Activated naive CD4-positive, alpha-beta T cell treated with anti-CD3 and anti-CD28 coated beads for 36 hours (primary cell): ENCODE data around the gene TOPAZ1. TPM values are rescaled to one million over a fixed set of nuclear protein-coding genes. Genes with fewer than 3 reads are reported as not detected.

Experiments
- CTCF ChIA-PET: fragments of 350-600 bp; sonication (Branson Sonifier 250); formaldehyde crosslinking; loops from one replicate; lab custom pipeline; 2021; ENCODE audit warnings: antibody characterized with exemption; lab: Charles Lee
- DNase-seq: peaks from one replicate; pipeline ENCODE4 v3.0.0-alpha.2; 2020
- H3K27ac Mint-ChIP-seq: one replicate; pipeline ENCODE4 v1.8.0; 2021; ENCODE audit warnings: mild to moderate bottlenecking, mixed read lengths
- H3K27me3 Mint-ChIP-seq: one replicate; pipeline ENCODE4 v1.8.0; 2021; ENCODE audit warnings: low read depth, mixed read lengths
- H3K36me3 Mint-ChIP-seq: one replicate; pipeline ENCODE4 v1.8.0; 2021; ENCODE audit warnings: low read depth, mixed read lengths
- H3K4me1 Mint-ChIP-seq: one replicate; pipeline ENCODE4 v1.8.0; 2021; ENCODE audit warnings: low read depth, mixed read lengths
- H3K4me3 Mint-ChIP-seq: one replicate; pipeline ENCODE4 v1.8.0; 2021; ENCODE audit warnings: mild to moderate bottlenecking, moderate library complexity, mixed read lengths
- H3K9me3 Mint-ChIP-seq: one replicate; pipeline ENCODE4 v1.8.0; 2021; ENCODE audit warnings: mixed read lengths
- intact Hi-C: fragments of 100-400 bp; cut with micrococcal nuclease; formaldehyde crosslinking; loops from one replicate; pipeline ENCODE4 v1.15.1; 2023
- total RNA-seq, 2 experiments: library from RNA; stranded (reverse); gene quantifications; one replicate each; pipeline ENCODE4 v1.2.3, GENCODE V29; 2021

The TOPAZ1 gene
- total RNA-seq, 2 experiments from 2014 or later = not detected

GRCh38 chr3:44363591-44363990 lies 121.9 kb downstream of the TOPAZ1 start:
- CTCF ChIA-PET = interaction anchor here (1.1 kb wide), 1 partner anchor 11 kb away, joined by 3 read pairs; no protein-coding TSS in a partner anchor

GRCh38 chr3:44365952-44366351 lies 124.3 kb downstream of the TOPAZ1 start:
- Mint-ChIP-seq H3K4me1 (no peaks in the 10 kb centered on the region), H3K27ac (no peak overlapping the region), H3K4me3 (no peak overlapping the region), H3K9me3 (no peaks in the 10 kb centered on the region), H3K36me3 (peaks cover 15% of the 10 kb centered on the region), H3K27me3 (no peaks in the 10 kb centered on the region)
- no peak for DNase-seq
- CTCF ChIA-PET = no interaction called here
- intact Hi-C loops = no loop called here

More at GRCh38 chr3:44363591-44363990, 121.9 kb downstream of the TOPAZ1 start:
- Mint-ChIP-seq H3K4me1 (no peaks in the 10 kb centered on the region), H3K27me3 (no peaks in the 10 kb centered on the region), H3K9me3 (no peaks in the 10 kb centered on the region), H3K4me3 (no peak overlapping the region), H3K27ac (no peak overlapping the region), H3K36me3 (peaks cover 10% of the 10 kb centered on the region)
- intact Hi-C loops = no loop called here
- no peak for DNase-seq

- Mint-ChIP-seq H3K27me3 (no peaks in the 10 kb centered on the region), H3K36me3 (peaks cover 16% of the 10 kb centered on the region), H3K4me3 (no peak overlapping the region), H3K4me1 (no peaks in the 10 kb centered on the region), H3K27ac (no peak overlapping the region), H3K9me3 (peaks cover 9% of the 10 kb centered on the region)
- no peak for DNase-seq
- CTCF ChIA-PET = no interaction called here
- intact Hi-C loops = no loop called here
Measured at GRCh38 chr3:44375450-44375849, 133.8 kb downstream of the TOPAZ1 start.

Other genes with a start within 250 kb of the TOPAZ1 start
- gene TCAIM, start 96.9 kb downstream of the TOPAZ1 start, total RNA-seq = 10 to 100 TPM; 14.0 to 15.9 TPM
- gene ZNF445, start 235.8 kb downstream of the TOPAZ1 start, total RNA-seq = 10 to 100 TPM; 19.0 TPM